Activated T-cell treated with anti-CD3 and anti-CD28 coated beads, Interleukin-2, amount 50 U/mL, for 72 hours (primary cell): ENCODE results near the gene PDZD8. TPM values are rescaled to one million over a fixed set of nuclear protein-coding genes. Genes with fewer than 3 reads are reported as not detected.
"Not testable (repeated sequence)": the region's sequence is repeated elsewhere in the genome, so short reads cannot be mapped to it uniquely, and the experiment has no call there.

Experiments used
- ATAC-seq, 2 donors: fragments of 150-1000 bp; cut with Tn5 transposase; replicated peaks in 1 of 2; 2 replicates each; pipeline ENCODE4 v1.10.0; 2021; ENCODE audit warnings: moderate library complexity in 2 of 2, mild to moderate bottlenecking in 1 of 2
- DNase-seq, 2 donors: peaks; one replicate each; pipeline ENCODE4 v3.0.0; 2021 to 2022; ENCODE audit warnings: mixed read lengths in 1 of 2
- H3K27ac Mint-ChIP-seq: one replicate; pipeline ENCODE4 v1.8.0; 2022; ENCODE audit warnings: mild to moderate bottlenecking, moderate library complexity, mixed read lengths
- H3K27me3 Mint-ChIP-seq: one replicate; pipeline ENCODE4 v1.8.0; 2022; ENCODE audit warnings: low read depth, mixed read lengths
- H3K36me3 Mint-ChIP-seq, 2 donors: one replicate each; pipeline ENCODE4 v1.8.0; 2022; ENCODE audit warnings: mixed read lengths in 2 of 2, mild to moderate bottlenecking in 1 of 2; ENCODE audit not compliant: insufficient read depth in 2 of 2
- H3K4me1 Mint-ChIP-seq: one replicate; pipeline ENCODE4 v1.8.0; 2022; ENCODE audit warnings: low read depth, mixed read lengths
- H3K4me3 Mint-ChIP-seq, 2 donors: one replicate each; pipeline ENCODE4 v1.8.0; 2022; ENCODE audit warnings: mild to moderate bottlenecking in 2 of 2, mixed read lengths in 2 of 2, moderate library complexity in 2 of 2
- H3K9me3 Mint-ChIP-seq, 2 donors: one replicate each; pipeline ENCODE4 v1.8.0; 2022; ENCODE audit warnings: mixed read lengths in 2 of 2
- total RNA-seq, 2 donors: library from RNA; stranded (reverse); gene quantifications; one replicate each; pipeline ENCODE4 v1.2.3, GENCODE V29; 2022

Gene PDZD8
- total RNA-seq, 2 donors from 2014 or later, result 16.3 to 18.3 TPM

DNA sequence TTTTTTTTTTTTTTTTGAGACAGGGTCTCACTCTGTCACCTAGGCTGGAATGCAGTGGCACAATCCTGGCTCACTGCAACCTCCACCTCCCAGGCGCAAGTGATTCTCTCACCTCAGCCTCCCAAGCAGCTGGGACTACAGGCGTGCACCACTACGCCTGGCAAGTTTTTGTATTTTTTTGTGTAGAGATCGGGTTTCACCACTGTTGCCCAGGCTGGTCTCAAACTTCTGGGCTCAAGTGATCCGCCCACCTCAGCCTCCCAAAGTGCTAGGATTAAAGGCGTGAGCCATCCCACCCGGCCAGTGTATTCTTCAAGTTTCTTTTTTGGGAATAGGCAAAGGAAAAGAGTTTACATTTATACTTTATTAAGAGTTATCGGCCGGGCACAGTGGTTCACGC, 84.4 kb downstream of the PDZD8 start:
- not testable (repeated sequence) for H3K36me3 Mint-ChIP-seq, H3K27me3 Mint-ChIP-seq

DNA sequence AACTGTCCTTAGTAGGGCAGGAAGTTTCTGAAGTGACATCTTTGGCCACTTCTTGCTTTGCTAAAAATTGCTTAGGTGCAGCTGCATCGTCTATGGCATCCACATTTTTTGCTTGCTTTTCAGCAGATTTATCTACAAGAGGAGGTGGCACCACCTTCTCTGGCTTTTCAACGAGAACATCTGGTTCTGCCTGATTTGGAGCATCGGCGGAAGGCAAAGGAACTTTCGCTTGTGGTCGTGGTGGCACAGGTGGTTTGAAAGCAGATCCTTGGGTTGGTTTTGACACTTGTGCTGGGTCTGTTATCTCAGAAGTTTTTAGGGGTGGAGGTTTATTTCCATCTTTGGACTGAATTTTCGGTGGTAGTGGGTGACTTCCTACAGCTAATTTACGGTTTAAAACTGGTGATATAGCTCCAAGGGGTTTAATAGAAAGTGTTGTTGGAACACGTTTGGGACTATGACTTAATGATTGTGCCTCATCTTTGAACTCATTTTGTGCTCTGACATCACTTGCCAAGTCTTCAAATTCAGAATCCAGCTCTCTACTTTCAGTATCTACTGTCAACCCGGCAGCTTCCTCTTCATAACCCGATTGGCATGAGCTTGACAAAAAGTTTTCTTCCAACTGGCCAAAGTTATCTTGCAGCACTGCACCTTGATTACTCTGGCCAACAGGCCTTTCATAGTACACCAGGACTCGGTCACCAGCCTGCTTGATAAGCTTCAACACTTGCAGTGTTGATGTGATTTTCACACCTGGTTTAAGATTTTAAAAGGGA, 90.3 kb downstream of the PDZD8 start:
- peaks cover 4 to 10% of the 10 kb centered on the region in 2 donors for H3K36me3 Mint-ChIP-seq
- peaks cover 6% of the 10 kb centered on the region for H3K4me1 Mint-ChIP-seq
- H3K27ac Mint-ChIP-seq, result no peak overlapping the region
- H3K27me3 Mint-ChIP-seq, result no peaks in the 10 kb centered on the region
- H3K9me3 Mint-ChIP-seq, result no peaks in the 10 kb centered on the region
- DNase-seq (no peak), ATAC-seq (no peak)
- H3K4me3 Mint-ChIP-seq, result no peak overlapping the region

More for the DNA sequence above, 84.4 kb downstream of the PDZD8 start:
- H3K9me3 Mint-ChIP-seq, ATAC-seq, DNase-seq, H3K4me1 Mint-ChIP-seq, H3K4me3 Mint-ChIP-seq, H3K27ac Mint-ChIP-seq: not testable (repeated sequence)

DNA sequence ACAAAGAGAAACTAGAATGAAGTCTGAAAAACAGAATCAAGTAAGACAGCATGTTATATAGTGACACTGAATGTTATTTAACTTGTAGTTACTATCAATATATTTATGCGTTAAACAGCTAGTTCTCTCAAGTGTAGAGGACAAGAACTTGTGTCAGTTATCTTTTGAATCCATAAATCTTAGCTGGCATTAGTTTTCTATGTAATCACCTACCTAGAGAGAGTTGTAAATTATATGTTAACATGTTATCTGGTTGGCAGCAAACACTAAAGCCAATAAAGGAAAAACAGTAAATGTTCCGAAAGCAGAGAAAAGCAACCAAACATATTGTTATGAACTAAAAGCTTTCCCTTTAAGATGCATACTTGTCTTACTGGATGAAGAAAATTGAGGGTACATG, 97.6 kb downstream of the PDZD8 start:
- no peak overlapping the region for H3K27ac Mint-ChIP-seq
- no peaks in the 10 kb centered on the region for H3K9me3 Mint-ChIP-seq
- H3K36me3 Mint-ChIP-seq, result no peaks in the 10 kb centered on the region
- DNase-seq (no peak), ATAC-seq (no peak)
- no peak overlapping the region for H3K4me3 Mint-ChIP-seq
- H3K27me3 Mint-ChIP-seq, result no peaks in the 10 kb centered on the region
- H3K4me1 Mint-ChIP-seq, result no peaks in the 10 kb centered on the region

DNA sequence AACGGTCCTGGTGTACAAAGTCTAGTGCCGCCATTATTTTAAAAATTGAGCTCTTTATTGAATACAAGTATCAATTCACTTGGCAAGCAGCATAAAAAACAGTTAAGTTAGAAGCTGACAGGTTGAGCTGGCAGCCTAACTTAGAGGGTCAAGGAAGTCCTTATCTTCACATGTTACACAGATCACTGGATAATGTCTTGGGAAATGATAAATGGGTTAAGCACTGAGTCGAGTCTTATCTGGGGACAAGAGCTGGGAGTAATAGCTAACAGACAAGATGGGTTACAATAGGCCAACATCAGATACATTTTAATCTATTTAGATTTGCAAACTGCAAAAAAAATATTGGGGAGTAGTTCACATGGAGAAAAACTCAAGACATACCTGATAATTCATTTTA, 100.1 kb downstream of the PDZD8 start:
- no peak overlapping the region for H3K27ac Mint-ChIP-seq
- ATAC-seq (no peak), DNase-seq (no peak)
- no peaks in the 10 kb centered on the region for H3K4me1 Mint-ChIP-seq
- no peak overlapping the region for H3K4me3 Mint-ChIP-seq
- H3K36me3 Mint-ChIP-seq, result no peaks in the 10 kb centered on the region
- no peaks in the 10 kb centered on the region for H3K27me3 Mint-ChIP-seq
- H3K9me3 Mint-ChIP-seq, result no peaks in the 10 kb centered on the region

DNA sequence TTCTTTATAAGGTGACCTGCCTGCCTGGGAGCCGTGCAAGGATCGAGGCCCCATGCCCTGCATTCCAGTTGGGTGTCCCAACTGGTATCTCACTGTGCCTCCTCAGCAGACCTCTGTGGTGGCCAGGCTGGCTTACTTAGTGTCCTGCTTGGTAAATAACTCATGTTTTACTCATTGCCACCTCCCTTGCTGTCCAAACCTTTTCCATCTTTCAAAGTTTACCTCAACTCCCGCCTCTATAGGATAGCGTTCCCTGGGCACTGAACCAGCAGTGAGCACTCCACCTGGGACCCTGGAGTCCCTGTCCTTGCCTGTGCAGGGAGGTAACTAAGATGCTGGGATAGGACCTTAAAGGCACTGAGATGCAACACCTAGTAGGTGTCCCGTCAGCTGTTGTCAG, 100.7 kb downstream of the PDZD8 start:
- Mint-ChIP-seq H3K27ac (no peak overlapping the region), H3K36me3 (no peaks in the 10 kb centered on the region), H3K9me3 (no peaks in the 10 kb centered on the region), H3K4me3 (no peak overlapping the region), H3K27me3 (no peaks in the 10 kb centered on the region), H3K4me1 (no peaks in the 10 kb centered on the region)
- no peak for DNase-seq
- no peak for ATAC-seq

DNA sequence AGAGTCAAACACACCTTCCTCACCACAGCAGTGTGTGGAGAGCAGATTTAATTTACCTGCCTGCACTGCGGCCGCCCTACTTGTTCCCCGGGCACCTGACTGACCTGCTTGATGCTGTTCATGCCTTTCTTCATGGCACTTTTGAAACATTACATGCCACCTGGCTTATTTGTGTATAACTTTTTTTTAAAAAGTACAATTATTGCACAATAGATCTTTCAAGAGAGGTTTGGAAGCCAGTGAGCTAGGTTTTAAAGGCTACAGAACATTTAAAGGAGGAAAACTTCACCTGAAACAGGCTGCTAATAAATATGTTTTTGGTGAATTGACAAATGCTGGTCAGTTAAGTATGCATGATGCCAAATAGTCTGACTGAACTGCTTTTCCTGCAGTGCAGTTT, 101.3 kb downstream of the PDZD8 start:
- ATAC-seq (no peak), DNase-seq (no peak)
- Mint-ChIP-seq H3K4me1 (no peaks in the 10 kb centered on the region), H3K27me3 (no peaks in the 10 kb centered on the region), H3K9me3 (no peaks in the 10 kb centered on the region), H3K27ac (no peak overlapping the region), H3K36me3 (no peaks in the 10 kb centered on the region), H3K4me3 (no peak overlapping the region)

DNA sequence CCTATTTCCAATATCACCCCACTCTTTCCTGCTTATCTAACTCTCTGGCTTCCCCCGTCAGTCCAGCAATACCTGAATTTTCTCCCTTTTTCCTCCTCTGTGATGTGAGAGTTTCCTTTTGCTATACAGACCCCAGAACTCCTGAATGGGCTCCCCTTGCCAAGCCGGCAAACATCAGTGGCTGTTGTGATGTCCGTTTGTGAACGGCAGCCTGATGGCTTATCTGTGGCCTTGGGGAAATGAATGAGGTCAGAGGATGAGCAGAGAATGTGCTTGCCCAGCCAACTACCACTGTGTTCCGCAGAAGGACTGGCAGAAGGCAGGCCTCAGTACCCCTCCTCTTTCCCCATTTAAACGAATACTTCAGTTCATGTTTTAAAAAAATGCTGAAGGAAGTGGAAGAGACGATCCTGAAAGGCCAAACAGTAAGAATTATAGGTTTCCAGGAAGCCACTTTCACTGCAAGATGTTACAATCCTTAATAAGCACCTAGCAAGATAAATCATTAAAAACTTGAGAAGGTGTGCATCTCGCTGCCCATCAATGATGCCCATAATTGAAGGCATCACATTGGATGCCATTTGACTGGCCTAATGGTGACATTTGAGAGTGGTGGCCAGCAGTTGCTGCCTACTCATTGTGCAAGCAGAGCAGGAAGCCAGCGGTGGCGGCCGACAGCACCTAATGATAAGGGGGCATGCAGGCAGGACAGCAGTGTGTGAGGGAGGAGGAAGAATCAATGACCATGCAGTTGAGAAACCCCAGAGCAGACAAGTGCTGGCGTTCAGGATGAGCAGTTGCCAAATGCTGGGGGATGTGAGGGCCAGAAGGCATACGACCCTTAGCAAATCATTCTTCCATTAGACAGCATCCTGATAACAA, 102.8 kb downstream of the PDZD8 start:
- Mint-ChIP-seq H3K9me3 (no peaks in the 10 kb centered on the region), H3K4me1 (no peaks in the 10 kb centered on the region), H3K4me3 (no peak overlapping the region), H3K36me3 (no peaks in the 10 kb centered on the region), H3K27me3 (no peaks in the 10 kb centered on the region), H3K27ac (no peak overlapping the region)
- no peak for DNase-seq
- ATAC-seq, result no peak

DNA sequence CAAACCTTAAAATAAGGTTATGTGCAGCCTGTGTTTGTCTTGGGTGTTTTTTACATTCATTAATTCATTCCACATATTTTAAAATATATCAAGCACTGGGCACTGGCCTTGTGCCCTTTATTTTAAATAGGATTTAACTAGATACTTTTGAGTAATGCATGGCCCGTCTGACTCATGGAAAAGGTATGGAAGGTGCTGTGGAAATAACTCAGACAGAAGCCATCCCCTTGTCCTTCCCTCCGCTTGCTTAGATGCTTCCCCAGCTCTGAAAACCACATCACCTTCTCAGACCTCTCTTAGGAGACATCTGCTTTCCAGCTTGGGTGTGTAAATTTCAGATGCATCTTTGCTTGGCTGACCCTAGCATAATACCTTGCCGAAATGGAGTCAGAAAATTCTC, 103.8 kb downstream of the PDZD8 start:
- no peak overlapping the region for H3K4me3 Mint-ChIP-seq
- H3K4me1 Mint-ChIP-seq, result no peaks in the 10 kb centered on the region
- no peak for DNase-seq
- no peak for ATAC-seq
- H3K27me3 Mint-ChIP-seq, result no peaks in the 10 kb centered on the region
- no peak overlapping the region for H3K27ac Mint-ChIP-seq
- H3K36me3 Mint-ChIP-seq, result no peaks in the 10 kb centered on the region
- no peaks in the 10 kb centered on the region for H3K9me3 Mint-ChIP-seq

DNA sequence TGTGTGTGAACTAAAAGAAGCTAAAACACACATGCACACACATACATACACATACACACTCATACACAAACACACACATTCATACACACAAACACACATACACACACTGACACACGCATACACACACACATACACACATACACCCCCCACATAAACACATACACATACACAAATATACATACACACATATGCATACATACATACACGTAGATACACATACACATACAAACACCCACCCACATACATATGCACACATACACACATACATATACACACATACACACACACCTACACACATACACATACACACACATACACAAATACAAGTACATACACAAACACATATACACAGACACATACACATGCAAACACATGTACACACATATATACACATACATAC, 106.3 kb downstream of the PDZD8 start:
- Mint-ChIP-seq H3K27me3 (no peaks in the 10 kb centered on the region), H3K36me3 (no peaks in the 10 kb centered on the region), H3K27ac (no peak overlapping the region), H3K9me3 (no peaks in the 10 kb centered on the region), H3K4me1 (no peaks in the 10 kb centered on the region), H3K4me3 (no peak overlapping the region)
- no peak for DNase-seq
- no peak for ATAC-seq

DNA sequence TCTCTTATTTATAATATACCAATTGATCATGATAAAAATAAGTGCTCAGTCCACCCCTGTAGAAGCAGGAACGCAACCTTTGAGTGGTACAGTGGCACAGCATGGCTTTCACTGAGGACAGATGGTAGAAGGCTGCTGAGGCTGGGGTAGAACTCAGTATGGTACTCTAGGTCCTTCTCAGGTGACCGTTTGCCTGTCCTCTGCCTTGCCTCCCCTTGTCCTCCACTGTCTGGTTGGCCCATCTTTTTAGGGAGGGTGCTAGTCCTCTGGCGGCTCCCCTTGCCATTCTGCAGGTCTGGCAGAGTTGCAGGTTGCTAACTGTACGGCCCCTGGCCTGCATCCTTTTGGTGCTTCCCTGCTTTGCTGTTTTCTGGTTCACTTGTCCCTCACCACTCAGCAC, 107.0 kb downstream of the PDZD8 start:
- DNase-seq (no peak), ATAC-seq (no peak)
- no peak overlapping the region for H3K27ac Mint-ChIP-seq
- no peaks in the 10 kb centered on the region for H3K9me3 Mint-ChIP-seq
- no peaks in the 10 kb centered on the region for H3K4me1 Mint-ChIP-seq
- no peaks in the 10 kb centered on the region for H3K27me3 Mint-ChIP-seq
- H3K36me3 Mint-ChIP-seq, result no peaks in the 10 kb centered on the region
- H3K4me3 Mint-ChIP-seq, result no peak overlapping the region

DNA sequence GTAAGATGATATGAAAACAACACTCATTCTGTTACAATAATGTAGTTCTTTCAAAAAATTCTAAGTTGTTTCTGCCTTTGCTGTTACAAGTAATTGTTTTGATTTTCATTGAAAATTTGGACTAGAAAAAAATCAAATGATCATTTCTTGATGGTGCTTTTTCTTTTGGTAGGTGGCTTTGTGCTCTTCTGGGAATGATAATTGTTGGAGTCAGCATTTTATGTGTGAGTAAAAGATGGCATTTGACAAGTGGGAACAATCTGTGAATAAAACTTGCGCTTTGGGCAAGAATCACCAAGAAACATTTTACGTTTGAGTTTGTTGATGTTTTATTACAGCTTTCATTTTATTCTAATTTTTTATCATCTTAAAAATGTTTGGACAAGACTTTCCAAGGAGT, 108.4 kb downstream of the PDZD8 start:
- Mint-ChIP-seq H3K4me3 (no peak overlapping the region), H3K9me3 (no peaks in the 10 kb centered on the region), H3K27me3 (peaks cover 3% of the 10 kb centered on the region), H3K36me3 (no peaks in the 10 kb centered on the region), H3K27ac (no peak overlapping the region), H3K4me1 (no peaks in the 10 kb centered on the region)
- no peak for DNase-seq
- no peak for ATAC-seq

DNA sequence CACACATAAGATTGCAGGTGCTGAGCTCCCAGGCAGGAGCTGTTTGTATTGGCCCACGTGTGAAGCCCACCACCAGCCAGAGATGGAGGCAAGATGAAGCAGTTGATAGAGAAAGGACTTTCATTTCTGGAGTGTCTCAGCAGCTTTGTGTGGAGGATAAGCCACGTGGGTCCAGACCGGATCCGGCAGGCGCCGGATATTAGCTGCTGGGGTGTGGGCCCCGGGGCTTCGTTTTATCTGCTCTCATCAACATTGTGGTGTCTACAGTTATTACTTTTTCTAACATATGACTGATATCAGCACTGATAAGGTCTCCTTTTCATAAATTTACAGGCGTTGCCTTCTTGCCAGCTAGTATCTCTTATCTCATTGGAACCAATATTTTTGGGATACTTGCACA, 108.8 kb downstream of the PDZD8 start:
- Mint-ChIP-seq H3K9me3 (no peaks in the 10 kb centered on the region), H3K36me3 (no peaks in the 10 kb centered on the region), H3K27ac (no peak overlapping the region), H3K27me3 (peaks cover 7% of the 10 kb centered on the region), H3K4me3 (no peak overlapping the region), H3K4me1 (no peaks in the 10 kb centered on the region)
- DNase-seq (no peak), ATAC-seq (peak in 1 of 2 donors; percentile 30)

DNA sequence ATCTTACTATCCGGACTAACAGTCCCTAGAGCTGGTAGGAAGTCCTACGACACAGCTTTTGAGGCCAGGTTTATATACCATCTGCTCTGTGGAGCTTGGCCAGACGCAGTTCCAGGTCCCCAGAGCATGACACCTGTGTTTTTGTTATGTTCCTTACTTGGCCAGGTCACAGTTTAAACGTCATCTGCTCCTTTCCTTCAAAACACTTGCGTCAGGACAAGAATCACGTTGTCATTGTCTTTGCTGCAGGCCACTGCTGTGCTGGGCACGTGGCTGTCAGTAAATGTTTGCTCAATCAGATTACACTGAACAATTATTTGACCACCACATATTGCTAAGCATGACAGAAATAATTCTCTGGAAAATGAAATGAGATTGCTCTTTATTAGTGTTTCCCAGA, 110.5 kb downstream of the PDZD8 start:
- H3K9me3 Mint-ChIP-seq, result no peaks in the 10 kb centered on the region
- no peaks in the 10 kb centered on the region for H3K4me1 Mint-ChIP-seq
- H3K27ac Mint-ChIP-seq, result no peak overlapping the region
- H3K27me3 Mint-ChIP-seq, result peaks cover 16% of the 10 kb centered on the region
- DNase-seq (no peak), ATAC-seq (no peak)
- H3K36me3 Mint-ChIP-seq, result no peaks in the 10 kb centered on the region
- H3K4me3 Mint-ChIP-seq, result no peak overlapping the region
